Endothelial cell of umbilical vein (primary cell): ENCODE data around the gene ZNF385B. TPM values are rescaled to one million over a fixed set of nuclear protein-coding genes. Genes with fewer than 3 reads are reported as not detected.

Experiments used
- BruUV-seq: library from RNA; stranded (reverse); fragments of 400-500 nt; replicated peaks from 2 replicates; lab custom pipeline; 2021; lab: Mats Ljungman, UMichigan
- CTCF ChIA-PET: fragments of 300-600, 350-600 bp; sonication (Branson Sonifier 250); formaldehyde crosslinking; loops from one replicate; lab custom pipeline; 2021; ENCODE audit warnings: antibody characterized with exemption, inconsistent platforms; lab: Charles Lee
- POLR2A ChIA-PET: fragments of 300-600, 350-600 bp; sonication (Branson Sonifier 250); formaldehyde crosslinking; loops from one replicate; lab custom pipeline; 2021; ENCODE audit warnings: antibody characterized with exemption, inconsistent platforms; lab: Charles Lee
- DNase-seq: peaks from one replicate; pipeline ENCODE4 v3.0.0-alpha.2; 2011; ENCODE audit warnings: low read depth, low spot score
- FAIRE-seq: peaks from 2 replicates; lab custom pipeline; 2011; peaks lifted over from hg19 to GRCh38; lab: Jason Lieb, UNC
- H2AFZ ChIP-seq: 2 replicates; pipeline ENCODE4 v1.6.0; 2012; ENCODE audit warnings: low read depth, low read length, control low read depth, inconsistent platforms
- H3K27ac ChIP-seq: 2 replicates; pipeline ENCODE4 v1.5.1; 2011; ENCODE audit warnings: low read depth, mild to moderate bottlenecking, control low read depth, low read length, moderate library complexity; ENCODE audit not compliant: insufficient read depth
- H3K27me3 ChIP-seq, 2 experiments: 2 replicates each; pipeline versions ENCODE4 v1.6.0 to v1.6.1; 2011; ENCODE audit warnings: low read length in 2 of 2, mixed read lengths in 1 of 2; ENCODE audit not compliant: control insufficient read depth in 2 of 2, insufficient read depth in 2 of 2
- H3K36me3 ChIP-seq, 2 experiments: 2 replicates in 1 of 2; 3 replicates in 1 of 2; pipeline ENCODE4 v1.5.1; 2011; ENCODE audit warnings: low read length in 2 of 2, mild to moderate bottlenecking in 1 of 2, moderate library complexity in 1 of 2; ENCODE audit not compliant: control insufficient read depth in 2 of 2, insufficient read depth in 2 of 2; ENCODE audit errors: extremely low read depth in 1 of 2
- H3K4me1 ChIP-seq: 3 replicates; pipeline ENCODE4 v1.5.1; 2011; ENCODE audit warnings: mild to moderate bottlenecking, low read length; ENCODE audit not compliant: control insufficient read depth, insufficient read depth; ENCODE audit errors: extremely low read depth
- H3K4me2 ChIP-seq: 2 replicates; pipeline ENCODE4 v1.6.1; 2011; ENCODE audit warnings: low read length, control low read depth, mixed read lengths; ENCODE audit not compliant: insufficient read depth
- H3K4me3 ChIP-seq, 3 experiments: fragments of 200-600 bp in 1 of 3; sonication (generic), shearing (Covaris generic) in 1 of 3; replicated peaks in 1 of 3; 2 replicates each; pipeline ENCODE4 v1.5.1; 2011 to 2016; ENCODE audit warnings: control low read depth in 3 of 3, low read length in 3 of 3, mild to moderate bottlenecking in 2 of 3, inconsistent platforms in 1 of 3, low read depth in 1 of 3, moderate library complexity in 1 of 3; ENCODE audit not compliant: insufficient read depth in 1 of 3
- H3K79me2 ChIP-seq: 2 replicates; pipeline ENCODE4 v1.6.0; 2012; ENCODE audit warnings: low read length, inconsistent platforms; ENCODE audit not compliant: control insufficient read depth, insufficient read depth
- H3K9ac ChIP-seq: replicated peaks from 2 replicates; pipeline ENCODE3; 2011; ENCODE audit warnings: low read length, control low read depth; ENCODE audit not compliant: insufficient read depth; ENCODE audit errors: extremely low read depth
- H3K9me1 ChIP-seq: replicated peaks from 3 replicates; pipeline ENCODE4 v1.6.0; 2011; ENCODE audit warnings: mild to moderate bottlenecking, low read length; ENCODE audit not compliant: control insufficient read depth, insufficient read depth; ENCODE audit errors: extremely low read depth
- H3K9me3 ChIP-seq: replicated peaks from 2 replicates; pipeline ENCODE4 v1.5.1; 2012; ENCODE audit warnings: low read length, inconsistent platforms; ENCODE audit not compliant: control insufficient read depth, insufficient read depth
- H4K20me1 ChIP-seq: replicated peaks from 2 replicates; pipeline ENCODE3; 2011; ENCODE audit warnings: mild to moderate bottlenecking, low read length; ENCODE audit not compliant: control insufficient read depth, insufficient read depth; ENCODE audit errors: extremely low read depth
- CTCF ChIP-seq, 2 donors: IDR thresholded peaks; 1 replicate in 1 of 2; 2 replicates in 1 of 2; pipeline ENCODE4 v1.5.1; 2011; ENCODE audit warnings: low read length in 2 of 2, mild to moderate bottlenecking in 2 of 2, moderate library complexity in 2 of 2, control low read depth in 1 of 2, inconsistent platforms in 1 of 2, low read depth in 1 of 2; ENCODE audit not compliant: insufficient read depth in 1 of 2; ENCODE audit errors: extremely low read depth in 1 of 2
- FOS ChIP-seq: IDR thresholded peaks from 2 replicates; pipeline ENCODE4 v1.6.1; 2011; ENCODE audit warnings: mild to moderate bottlenecking, low read length, moderate library complexity, borderline replicate concordance; ENCODE audit not compliant: insufficient read depth
- GATA2 ChIP-seq: IDR thresholded peaks from 2 replicates; pipeline ENCODE4 v1.7.0; 2011; ENCODE audit warnings: low read depth, mild to moderate bottlenecking, moderate library complexity, mixed read lengths, low read length; ENCODE audit not compliant: insufficient read length, insufficient read depth
- JUN ChIP-seq: IDR thresholded peaks from 2 replicates; pipeline ENCODE4 v1.6.1; 2011; ENCODE audit warnings: borderline replicate concordance, low read depth; ENCODE audit not compliant: insufficient read length, insufficient read depth
- MAX ChIP-seq: IDR thresholded peaks from 2 replicates; pipeline ENCODE4 v1.6.1; 2011; ENCODE audit not compliant: insufficient read depth, insufficient read length
- POLR2A ChIP-seq: IDR thresholded peaks from 2 replicates; pipeline ENCODE4 v1.6.1; 2012; ENCODE audit warnings: low read depth, mild to moderate bottlenecking, control low read depth, low read length
- POLR2AphosphoS5 ChIP-seq: IDR thresholded peaks from 2 replicates; pipeline ENCODE4 v1.6.1; 2012; ENCODE audit warnings: low read depth, mild to moderate bottlenecking, control low read depth, low read length, moderate library complexity; ENCODE audit not compliant: insufficient read depth
- dilution Hi-C: fragments of 300-500 bp; cut with MboI; formaldehyde crosslinking; loops from one replicate; pipeline ENCODE4 v1.15.0; 2019; ENCODE audit warnings: low sequenced_read_pairs; ENCODE audit not compliant: extremely low pct_ligation_motif_present
- intact Hi-C: fragments of 100-400 bp; cut with micrococcal nuclease; formaldehyde crosslinking; loops from one replicate; pipeline ENCODE4 v1.10.0; 2022
- polyA plus RNA-seq, 4 experiments: library from polyadenylated mRNA; depleted of rRNA in 3 of 4; stranded (reverse) in 3 of 4; unstranded in 1 of 4; fragments of >200 nt; gene quantifications; 2 replicates each; pipeline versions ENCODE4 v1.2.1 to v1.2.3, GENCODE V29; 2011 to 2012; ENCODE audit warnings: missing spikeins in 1 of 4
- total RNA-seq: library from RNA; stranded (reverse); gene quantifications from 2 replicates; pipeline ENCODE4 v1.2.3, GENCODE V29; 2021

The ZNF385B gene
- total and polyA plus RNA-seq, 2 donors (not counting 3 experiments of a cell fraction or from before 2014, with no cell fraction given): not detected

- DNase-seq: no peak
- TF ChIP-seq GATA2: no peak
- TF ChIP-seq POLR2AphosphoS5: no peak
- no peak for TF ChIP-seq FOS
- CTCF ChIA-PET: interaction anchor here (0.8 to 2.7 kb wide), 4 partner anchors 9 to 22 kb away, joined by 3 to 9 read pairs (median 8); no protein-coding TSS in a partner anchor
- no TSS peak for BruUV-seq
- FAIRE-seq: no peak
- Histone ChIP-seq H3K9me3 (no peaks in the 10 kb centered on the region), H3K4me2 (no peak overlapping the region), H4K20me1 (no peaks in the 10 kb centered on the region), H3K9ac (no peak overlapping the region), H3K27ac (no peak overlapping the region), H3K79me2 (no peaks in the 10 kb centered on the region), H3K36me3 (no peaks in the 10 kb centered on the region), H3K4me1 (no peaks in the 10 kb centered on the region), H3K4me3 (no peak overlapping the region), H3K9me1 (no peaks in the 10 kb centered on the region), H2AFZ (no peak overlapping the region), H3K27me3 (peaks cover 4 to 6% of the 10 kb centered on the region in 2 experiments)
- POLR2A ChIA-PET: no interaction called here
- dilution Hi-C loops (no loop called here), intact Hi-C loops (no loop called here)
Measured at GRCh38 chr2:179432751-179433150, 428.7 kb downstream of the ZNF385B start.

GRCh38 chr2:179429597-179429996, 431.8 kb downstream of the ZNF385B start:
- no peaks in the 10 kb centered on the region for H3K9me3 ChIP-seq
- no peak for TF ChIP-seq POLR2A
- no peak for TF ChIP-seq MAX
- TF ChIP-seq GATA2: no peak
- TF ChIP-seq POLR2AphosphoS5: no peak
- no peak for TF ChIP-seq JUN
- no peak for TF ChIP-seq CTCF (IDR thresholded peaks at IDR 0.05; ENCODE audit: extremely low read depth in 1 of 2, insufficient read depth in 1 of 2, low read depth in 1 of 2, low read length in 2 of 2)
- H3K79me2 ChIP-seq: no peaks in the 10 kb centered on the region
- no peak for DNase-seq
- H3K27me3 ChIP-seq: peaks cover 4 to 6% of the 10 kb centered on the region in 2 experiments
- no peak overlapping the region for H3K9ac ChIP-seq
- H3K27ac ChIP-seq: no peak overlapping the region
- H2AFZ ChIP-seq: no peak overlapping the region
- POLR2A ChIA-PET: no interaction called here
- H3K4me3 ChIP-seq: no peak overlapping the region
- CTCF ChIA-PET: interaction anchor here (0.9 to 1.5 kb wide), 2 partner anchors 9 to 19 kb away, joined by 3 to 9 read pairs; no protein-coding TSS in a partner anchor
- FAIRE-seq: no peak
- H3K36me3 ChIP-seq: no peaks in the 10 kb centered on the region
- no peaks in the 10 kb centered on the region for H4K20me1 ChIP-seq
- H3K4me1 ChIP-seq: no peaks in the 10 kb centered on the region
- no peak overlapping the region for H3K4me2 ChIP-seq
- H3K9me1 ChIP-seq: no peaks in the 10 kb centered on the region
- BruUV-seq: no TSS peak
- dilution Hi-C loops (no loop called here), intact Hi-C loops (no loop called here)
